ENCODE results near the gene SLC12A5.

SLC12A5 gene

DNA sequence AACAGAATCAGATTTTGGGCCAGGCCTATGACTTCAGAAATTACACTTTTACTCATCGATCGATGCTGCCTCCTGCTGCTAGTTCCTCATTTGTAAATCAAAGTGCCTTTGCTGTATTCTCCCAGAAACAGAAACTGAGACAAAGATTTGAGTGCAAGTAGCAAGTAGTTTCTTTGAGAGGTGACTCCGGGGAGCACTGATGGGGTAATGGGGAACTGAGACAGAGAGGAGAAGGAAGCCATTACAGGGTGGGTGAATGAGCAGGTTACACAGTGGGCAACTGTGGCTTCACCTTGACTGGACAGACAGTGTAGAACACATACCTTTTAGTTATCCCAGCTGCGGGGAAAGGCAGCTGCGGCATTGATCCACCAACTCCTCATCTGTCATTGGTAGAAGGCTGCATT is 79.4 kb downstream of the SLC12A5 start:
- DNase-seq (ENCODE audit: low read depth in 2 of 2): no peak

DNA sequence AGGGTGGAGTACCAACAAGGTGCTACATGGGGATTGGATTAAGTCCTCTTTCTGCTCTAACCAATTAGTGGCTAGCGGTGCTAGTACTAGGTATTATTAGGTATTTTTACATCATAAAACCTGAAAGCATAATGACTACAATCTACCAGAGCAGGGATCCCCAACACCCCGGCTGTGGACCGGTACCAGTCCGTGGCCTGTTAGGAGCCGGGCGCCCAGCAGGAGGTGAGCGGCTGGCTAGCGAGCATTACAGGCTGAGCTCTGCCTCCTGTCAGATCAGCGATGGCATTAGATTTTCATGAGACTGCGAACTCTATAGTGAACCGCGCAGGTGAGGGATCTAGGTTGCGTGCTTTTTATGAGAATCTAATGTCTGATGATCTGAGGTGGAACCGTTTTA is 80.0 kb downstream of the SLC12A5 start:
- DNase-seq (ENCODE audit: low read depth in 2 of 2): no peak

Measured in activated CD4-positive, alpha-beta T cell treated with anti-CD3 and anti-CD28 coated beads for 24 hours (primary cell).